ENCODE results near the gene AHDC1.
"Not testable (repeated sequence)": the region's sequence is repeated elsewhere in the genome, so short reads cannot be mapped to it uniquely, and the experiment has no call there.

The AHDC1 gene, protein sequence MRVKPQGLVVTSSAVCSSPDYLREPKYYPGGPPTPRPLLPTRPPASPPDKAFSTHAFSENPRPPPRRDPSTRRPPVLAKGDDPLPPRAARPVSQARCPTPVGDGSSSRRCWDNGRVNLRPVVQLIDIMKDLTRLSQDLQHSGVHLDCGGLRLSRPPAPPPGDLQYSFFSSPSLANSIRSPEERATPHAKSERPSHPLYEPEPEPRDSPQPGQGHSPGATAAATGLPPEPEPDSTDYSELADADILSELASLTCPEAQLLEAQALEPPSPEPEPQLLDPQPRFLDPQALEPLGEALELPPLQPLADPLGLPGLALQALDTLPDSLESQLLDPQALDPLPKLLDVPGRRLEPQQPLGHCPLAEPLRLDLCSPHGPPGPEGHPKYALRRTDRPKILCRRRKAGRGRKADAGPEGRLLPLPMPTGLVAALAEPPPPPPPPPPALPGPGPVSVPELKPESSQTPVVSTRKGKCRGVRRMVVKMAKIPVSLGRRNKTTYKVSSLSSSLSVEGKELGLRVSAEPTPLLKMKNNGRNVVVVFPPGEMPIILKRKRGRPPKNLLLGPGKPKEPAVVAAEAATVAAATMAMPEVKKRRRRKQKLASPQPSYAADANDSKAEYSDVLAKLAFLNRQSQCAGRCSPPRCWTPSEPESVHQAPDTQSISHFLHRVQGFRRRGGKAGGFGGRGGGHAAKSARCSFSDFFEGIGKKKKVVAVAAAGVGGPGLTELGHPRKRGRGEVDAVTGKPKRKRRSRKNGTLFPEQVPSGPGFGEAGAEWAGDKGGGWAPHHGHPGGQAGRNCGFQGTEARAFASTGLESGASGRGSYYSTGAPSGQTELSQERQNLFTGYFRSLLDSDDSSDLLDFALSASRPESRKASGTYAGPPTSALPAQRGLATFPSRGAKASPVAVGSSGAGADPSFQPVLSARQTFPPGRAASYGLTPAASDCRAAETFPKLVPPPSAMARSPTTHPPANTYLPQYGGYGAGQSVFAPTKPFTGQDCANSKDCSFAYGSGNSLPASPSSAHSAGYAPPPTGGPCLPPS (N-terminal part only)

DNA sequence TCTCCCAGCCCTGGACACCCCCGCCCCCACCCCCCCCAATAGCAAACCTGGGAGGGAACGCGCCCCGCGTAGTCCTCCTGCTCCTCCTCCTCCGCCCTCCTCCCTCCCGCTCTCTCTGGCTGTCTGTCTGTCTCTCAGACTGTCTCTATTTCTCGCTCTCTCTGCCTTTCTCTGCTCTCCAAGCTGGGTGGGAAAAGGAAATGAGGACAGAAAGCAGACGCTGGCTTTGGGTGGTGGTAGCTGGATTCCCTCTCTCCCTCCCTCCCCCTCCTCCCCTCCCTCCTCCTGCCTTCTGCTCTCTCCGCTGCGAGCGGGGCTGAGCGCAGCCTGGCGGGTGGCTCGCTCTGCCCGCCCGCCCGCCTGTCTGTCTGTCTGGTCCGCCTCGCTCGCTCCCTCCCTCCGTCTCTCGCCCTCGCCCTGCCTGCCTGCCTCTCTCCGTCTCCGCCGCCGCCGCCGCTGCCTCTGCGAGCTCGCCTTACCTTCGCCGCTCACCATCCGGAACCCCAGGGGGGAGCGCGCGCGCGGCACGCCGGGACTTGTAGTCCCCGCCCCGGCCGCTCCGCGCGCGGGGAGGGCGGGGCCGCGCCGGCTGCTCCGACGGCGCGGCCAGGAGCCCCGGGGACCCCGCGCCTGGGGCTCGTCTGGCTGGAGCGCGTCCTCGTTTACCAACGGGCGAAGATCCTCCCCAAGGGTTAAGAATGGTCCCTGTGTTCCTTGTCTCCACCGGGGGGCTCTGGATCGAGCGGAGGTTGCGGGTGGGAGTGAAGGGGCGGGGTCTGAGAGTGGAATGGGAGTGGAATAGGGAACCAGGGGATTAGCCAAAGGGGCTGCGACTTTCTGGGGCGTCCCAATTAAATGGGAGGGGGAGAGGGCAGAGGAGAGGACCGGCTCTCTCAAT lies at the start of gene AHDC1:
TSS of gene AHDC1 (minus strand) at position 464 of the 898 bp plus-strand sequence. CDS start 52,029 bp downstream, outside the sequence.
- peak; percentile 73 to 89 (median 80) for DNase-seq

DNA sequence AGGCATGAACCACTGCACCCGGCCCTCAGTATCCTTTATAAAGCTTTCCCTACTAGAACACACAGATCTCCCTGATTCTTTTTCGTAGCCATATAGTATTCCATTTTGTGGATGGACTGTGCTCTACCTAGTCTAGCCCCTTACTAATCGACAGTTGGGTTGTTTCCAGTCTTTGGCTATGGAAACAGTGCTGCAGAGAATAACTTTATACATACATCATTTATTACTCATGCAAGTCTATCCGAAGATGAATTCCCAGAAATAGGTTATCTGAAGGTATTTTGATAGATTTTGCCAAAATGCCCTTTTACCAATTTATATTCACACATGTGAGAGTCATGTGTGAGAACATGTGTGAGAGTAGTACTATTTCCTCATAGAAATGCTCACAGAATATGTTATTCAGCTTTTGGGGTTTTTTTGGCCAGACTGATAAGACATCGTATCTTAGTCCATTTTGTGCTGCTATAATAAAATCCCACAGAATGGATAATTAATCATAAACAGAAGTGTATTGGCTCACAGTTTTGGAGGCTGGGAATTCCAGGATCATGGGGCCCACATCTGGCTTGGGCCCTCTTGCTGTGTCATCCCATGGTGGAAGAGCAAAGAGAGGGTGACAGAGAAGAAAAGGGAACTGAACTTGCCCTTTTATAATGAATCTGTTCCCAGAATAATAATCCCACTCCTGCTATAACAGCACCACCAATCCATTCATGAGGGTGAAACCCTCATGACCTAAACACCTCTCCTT lies 48.3 kb upstream of the AHDC1 start:
- no peak for DNase-seq

DNA sequence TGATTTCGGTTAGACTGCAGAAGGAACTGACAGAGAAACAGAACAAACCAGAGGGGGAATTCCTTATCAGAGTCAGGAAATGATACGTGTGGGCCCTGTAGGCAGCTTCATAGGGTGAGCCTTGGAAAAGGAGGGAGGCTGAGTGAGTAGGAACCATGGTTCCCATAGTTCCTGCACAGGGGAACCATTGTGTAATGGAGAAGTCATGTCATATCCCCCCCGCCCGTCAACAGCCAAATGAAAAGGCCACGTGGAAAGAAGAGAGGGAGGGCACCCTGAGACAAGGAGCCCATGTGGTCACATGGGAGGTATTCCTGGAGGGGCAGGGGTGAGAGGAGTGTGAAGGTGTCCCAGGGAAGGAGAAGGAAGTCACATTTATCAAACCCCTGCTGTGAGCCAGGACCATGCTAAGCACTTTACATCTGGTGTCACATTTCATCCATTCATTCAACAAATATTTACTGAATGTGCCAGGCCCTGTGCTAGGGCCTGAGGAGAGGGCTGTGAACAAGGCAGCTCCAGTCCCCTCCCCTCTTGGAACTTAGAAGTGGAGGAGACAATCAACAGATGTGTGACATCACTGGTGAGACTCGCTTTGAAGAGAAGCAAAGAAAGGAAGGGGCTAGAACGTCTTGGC lies 46.7 kb upstream of the AHDC1 start:
- DNase-seq: no peak

DNA sequence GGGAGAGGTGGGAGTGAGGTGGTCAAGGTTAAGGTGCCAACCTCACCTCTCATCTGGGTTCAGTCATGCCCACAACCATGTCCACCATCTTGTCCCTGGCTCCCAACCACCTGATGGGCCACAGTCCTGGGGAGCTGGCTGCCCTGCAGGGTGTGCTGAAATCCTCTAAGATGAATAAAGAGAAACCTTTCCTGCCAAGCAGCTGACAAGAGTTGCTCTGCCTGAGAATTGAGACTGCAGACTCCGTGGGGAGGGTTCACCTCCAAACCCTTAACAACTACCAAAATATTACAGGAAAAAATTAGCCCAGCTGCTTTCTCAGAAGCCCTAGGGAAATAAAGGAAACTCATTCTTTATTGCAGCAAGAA lies 46.2 kb upstream of the AHDC1 start:
- no peak for DNase-seq

DNA sequence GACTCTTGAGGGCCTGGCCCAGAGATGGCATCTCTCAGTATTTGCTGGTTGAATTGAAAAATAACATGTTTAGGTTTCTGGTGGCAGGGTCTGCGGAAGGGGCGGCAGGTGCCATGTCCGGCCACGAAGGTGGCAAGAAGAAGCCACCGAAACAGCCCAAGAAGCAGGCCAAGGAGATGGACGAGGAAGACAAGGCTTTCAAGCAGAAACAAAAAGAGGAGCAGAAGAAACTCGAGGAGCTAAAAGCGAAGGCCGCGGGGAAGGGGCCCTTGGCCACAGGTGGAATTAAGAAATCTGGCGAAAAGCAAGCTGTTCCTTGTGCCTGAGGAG lies 45.3 kb upstream of the AHDC1 start:
- DNase-seq: no peak

DNA sequence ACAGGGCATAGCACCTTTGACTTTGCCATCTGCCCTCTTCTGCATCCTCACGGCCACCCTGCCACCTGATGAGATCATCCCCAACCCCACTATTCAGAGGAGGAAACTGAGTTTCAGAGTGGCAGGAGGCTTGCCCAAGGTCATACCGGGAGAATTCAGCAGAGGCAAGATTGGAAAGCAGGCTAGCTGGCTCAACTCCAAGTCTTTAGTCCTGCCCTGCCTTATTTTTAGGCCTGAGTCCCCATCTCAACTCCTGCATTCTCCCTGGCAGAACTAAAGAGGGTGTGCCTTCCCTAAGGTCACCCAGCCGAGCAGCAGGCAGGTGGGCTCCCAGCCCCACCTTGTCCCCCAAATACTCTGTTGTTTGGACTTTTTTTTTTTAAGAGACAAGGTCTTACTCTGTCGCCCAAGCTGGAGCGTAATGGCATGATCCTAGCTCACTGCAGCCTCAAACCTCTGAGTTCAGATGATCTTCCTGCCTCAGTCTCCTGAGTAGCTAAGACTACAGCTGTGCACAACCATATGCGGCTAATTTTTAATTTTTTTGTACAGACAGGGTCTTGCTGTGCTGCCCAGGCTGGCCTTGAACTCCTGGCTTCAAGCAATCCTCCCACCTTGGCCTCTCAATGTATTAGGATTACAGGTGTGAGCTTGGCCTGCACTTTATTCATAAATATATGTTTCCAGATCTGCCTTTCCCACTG lies 44.8 kb upstream of the AHDC1 start:
- DNase-seq: no peak

DNA sequence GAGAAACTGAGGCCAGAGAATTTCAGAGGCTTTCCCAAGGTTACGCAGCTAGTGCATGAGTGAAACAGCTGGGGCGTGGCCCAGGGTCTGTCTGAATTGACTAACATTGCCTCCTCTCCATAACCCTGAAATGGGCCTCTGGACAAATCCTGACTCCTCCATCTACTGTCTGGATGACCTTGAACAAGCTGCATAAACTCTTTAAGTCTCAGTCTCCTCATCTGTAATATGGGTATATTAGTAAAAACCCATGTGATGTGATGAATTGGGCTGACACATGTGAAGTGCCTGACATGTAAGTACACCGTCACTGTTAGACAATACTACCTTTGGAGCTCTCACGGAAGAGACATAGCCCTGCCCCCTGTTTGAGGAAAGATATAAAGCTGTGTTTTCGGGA lies 43.4 kb upstream of the AHDC1 start:
- DNase-seq: no peak

DNA sequence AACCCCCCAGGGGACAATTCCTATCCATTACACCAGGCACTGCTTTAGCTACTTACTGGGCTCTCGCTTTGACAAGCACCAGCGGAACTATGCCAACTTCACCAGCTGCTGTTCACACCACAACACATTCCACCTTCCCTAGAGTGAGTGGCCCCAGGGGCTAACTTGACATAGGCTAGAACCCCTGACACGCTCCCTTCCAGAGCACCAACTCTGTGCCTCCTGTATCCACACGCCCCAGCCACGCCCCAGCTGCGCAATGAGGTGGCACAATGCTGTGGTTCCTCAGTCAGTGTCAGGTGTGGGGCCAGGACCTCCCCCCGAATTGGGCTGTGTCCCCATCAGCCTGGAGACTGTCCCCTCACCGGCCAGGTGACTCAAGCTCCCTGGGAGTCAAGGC lies 42.7 kb upstream of the AHDC1 start:
- no peak for DNase-seq

DNA sequence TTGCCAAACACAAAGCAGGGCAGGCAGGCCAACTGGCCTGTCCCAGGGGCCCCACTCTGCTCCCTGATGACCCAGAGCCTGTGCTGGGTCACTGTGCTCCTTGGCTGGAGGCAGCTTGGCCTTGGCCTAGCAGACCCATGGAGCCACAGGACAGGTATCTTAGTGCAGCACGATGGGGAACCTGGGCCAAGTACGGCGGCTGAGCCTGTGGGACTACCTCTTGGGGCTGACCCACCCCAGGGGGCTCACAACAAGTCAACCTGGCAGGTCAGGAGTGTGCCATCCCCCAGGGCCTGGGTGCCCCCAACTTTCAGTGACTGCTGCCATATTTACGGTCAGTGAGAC lies 41.1 kb upstream of the AHDC1 start:
- DNase-seq: no peak

DNA sequence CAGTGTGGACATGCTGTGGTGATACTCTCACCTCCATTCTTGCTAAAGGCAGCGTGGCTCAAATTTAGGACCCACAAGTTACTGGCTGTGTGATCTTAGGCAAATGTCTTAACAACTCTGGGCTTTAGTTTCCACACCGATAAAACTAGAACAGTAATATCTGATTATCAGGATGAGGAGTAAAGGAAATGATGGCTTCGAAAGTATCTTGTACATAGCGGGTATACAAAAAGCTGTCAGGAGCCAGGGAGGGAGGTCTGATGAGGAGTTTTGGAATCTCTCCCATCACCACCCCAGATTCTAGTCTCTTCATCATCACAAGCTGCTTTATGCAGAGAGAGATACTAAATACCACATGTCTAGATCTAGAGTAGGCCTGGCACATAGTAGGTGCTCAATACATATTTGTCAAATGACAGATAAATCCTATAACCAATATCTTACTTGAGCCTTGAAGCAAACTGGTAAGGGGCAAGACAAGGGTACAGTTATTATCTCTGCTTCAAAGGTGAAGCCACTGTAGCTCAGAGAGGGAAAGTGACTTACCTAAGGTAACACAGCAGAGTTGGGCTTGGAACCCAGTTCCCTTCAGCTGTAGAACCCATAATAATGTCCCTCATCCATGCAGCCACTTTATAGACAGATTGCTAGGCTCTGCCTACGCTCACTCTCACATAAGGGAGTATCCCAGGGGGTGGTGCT lies 40.6 kb upstream of the AHDC1 start:
- DNase-seq: no peak

DNA sequence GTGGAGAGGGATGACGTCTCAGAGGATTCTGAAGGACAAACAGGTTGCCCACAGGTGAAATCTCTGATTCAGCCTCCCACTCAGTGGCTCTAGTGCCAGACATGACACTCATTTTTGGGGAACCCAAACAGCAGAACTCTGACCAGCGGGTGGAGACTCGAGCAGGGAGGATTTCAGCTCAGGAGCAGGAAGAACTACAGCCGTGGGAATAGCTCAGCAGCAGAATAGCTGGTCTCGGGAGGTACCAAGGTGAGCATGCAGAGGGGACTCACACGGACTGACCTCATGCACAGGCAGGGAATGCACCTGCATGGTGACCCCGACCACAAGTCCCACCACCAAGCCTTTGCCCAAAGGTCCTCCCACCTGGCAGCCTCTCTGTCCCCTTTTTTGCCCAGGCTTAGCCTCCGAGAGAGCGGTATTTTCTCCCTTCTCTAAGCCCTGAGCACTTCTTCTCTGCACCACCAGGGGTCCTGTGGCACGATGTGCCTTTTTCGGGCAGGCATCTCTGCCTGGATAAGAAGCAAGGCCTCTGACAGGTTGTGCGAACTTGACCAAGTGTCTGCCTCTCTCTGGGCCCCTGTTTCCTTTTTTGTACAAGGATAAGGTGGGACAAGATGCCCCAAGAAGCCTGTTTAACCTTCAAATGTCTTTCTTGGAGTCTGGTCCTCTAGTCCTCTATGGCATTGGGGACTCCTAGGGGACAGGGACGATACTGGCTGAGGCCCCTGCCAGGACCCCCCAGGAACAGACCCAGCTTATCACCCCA lies 39.8 kb upstream of the AHDC1 start:
- peak; percentile 22 to 58 (median 33) for DNase-seq

DNA sequence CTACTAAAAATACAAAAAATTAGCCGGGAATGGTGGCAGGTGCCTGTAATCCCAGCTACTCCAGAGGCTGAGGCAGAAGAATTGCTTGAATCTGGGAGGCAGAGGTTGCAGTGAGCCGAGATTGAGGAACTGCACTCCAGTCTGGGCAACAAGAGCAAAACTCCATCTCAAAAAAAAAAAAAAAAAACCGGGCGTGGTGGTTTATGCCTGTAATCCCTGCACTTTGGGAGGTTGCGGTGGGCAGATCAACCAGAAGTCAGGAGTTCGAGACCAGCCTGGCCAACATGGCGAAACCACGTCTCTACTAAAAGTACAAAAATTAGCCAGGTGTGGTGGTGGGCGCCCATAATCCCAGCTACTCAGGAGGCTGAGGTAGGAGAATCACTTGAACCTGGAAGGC lies 36.6 kb upstream of the AHDC1 start:
- not testable (repeated sequence) for DNase-seq

DNA sequence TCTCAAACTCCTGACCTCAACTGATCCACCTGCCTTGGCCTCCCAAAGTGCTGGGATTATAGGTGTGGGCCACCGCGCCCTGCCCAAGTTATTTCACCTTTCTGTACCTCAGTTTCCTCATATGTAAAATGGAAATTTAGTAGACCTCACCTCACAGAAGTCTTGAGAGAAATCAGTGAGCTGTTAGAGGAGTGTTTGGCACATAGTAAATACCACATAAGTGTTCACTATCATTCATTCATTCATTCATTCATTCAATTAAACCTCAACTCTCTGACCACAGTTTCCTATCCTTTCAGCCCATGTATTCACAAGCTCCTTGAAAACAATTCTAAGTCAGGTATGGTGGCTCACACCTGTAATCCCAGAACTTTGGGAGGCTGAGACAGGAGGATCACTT lies 34.9 kb upstream of the AHDC1 start:
- DNase-seq: no peak

DNA sequence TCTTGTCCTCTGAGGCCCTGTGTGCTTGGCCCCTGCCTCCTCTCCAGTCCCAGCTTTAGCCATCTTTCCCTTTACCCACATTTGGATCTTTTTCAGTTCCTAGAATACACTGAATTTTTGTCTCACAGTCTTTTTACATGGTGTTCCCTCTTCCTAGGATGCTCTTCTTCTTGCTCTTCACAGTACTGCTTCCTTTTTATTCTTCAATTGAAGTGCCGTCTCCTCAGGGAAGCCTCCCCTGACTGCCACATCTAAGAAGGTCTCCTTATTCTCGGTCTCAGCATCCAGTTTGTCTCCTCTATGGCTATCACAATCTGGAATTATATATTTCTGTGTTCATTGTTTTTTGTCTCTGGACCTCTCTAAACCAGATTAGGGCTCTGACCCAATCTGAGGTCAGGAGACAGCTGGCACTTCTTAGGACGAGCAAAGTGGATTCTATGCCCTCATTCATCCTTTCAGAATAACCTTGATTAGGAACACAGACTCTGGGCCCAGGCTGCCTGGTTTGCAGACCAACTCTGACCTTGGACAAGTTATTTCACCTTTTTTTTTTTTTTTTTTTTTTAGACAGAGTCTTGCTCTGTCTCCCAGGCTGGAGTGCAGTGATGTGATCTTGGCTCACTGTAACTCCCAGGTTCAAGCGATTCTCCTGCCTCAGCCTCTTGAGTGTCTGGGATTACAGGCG lies 34.2 kb upstream of the AHDC1 start:
- DNase-seq: no peak

DNA sequence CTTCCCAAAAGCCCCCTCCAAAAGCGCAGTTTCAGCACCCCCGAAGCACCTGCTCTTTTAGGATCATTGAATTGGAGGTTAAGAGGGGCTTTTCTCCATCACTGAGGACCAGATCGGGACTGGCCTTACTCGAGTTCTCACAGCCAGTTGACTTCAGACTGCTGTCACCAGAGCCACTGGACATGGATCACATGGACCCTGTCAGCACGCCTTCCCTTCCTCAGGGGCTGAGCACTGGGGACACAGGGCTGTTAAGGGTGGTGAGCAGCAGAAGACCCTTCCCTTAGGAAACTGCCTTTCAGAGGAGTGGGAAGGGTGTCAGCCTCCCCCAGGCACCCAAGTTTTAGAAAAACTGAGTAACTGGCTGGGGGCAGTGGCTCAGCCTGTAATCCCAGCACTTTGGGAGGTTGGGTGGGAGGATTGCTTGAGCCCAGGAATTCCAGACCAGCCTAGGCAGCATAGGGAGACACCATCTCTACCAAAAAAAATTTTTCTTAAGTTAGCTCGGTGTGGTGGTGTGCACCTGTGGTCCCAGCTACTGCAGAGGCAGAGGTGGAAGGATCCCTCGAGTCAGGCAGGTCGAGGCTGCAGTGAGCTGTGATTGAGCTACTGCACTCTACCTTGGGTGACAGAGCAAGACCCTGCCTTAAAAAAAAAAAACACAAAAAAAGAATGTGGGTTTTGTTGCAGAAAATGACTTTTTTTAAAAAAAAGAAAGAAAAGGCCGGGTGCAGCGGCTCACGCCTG lies 31.6 kb upstream of the AHDC1 start:
- DNase-seq: no peak

DNA sequence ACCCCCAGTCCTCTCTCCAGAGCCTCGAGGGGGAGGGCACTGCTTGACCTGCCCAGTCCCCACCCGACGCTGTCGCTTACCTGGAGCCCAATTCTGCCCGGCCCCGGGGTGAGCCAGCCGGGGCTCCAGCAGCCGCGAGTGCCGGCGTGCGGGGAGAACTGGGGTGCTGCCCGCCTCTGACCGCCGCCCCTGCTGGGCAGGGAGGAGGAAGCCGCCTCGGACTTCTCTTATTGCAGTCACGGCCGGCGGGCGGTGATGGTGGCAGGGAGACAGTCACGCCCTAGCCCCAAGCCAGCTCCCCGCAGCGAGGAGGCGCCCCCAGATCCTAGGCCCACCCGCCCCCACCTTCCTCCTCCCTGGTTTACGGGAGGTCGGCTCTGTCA lies 31.0 kb upstream of the AHDC1 start, which contains the start of gene FGR:
TSS of gene FGR (minus strand) at position 201 of the 383 bp plus-strand sequence. CDS start 11,269 bp downstream, outside the sequence.
- DNase-seq: no peak

DNA sequence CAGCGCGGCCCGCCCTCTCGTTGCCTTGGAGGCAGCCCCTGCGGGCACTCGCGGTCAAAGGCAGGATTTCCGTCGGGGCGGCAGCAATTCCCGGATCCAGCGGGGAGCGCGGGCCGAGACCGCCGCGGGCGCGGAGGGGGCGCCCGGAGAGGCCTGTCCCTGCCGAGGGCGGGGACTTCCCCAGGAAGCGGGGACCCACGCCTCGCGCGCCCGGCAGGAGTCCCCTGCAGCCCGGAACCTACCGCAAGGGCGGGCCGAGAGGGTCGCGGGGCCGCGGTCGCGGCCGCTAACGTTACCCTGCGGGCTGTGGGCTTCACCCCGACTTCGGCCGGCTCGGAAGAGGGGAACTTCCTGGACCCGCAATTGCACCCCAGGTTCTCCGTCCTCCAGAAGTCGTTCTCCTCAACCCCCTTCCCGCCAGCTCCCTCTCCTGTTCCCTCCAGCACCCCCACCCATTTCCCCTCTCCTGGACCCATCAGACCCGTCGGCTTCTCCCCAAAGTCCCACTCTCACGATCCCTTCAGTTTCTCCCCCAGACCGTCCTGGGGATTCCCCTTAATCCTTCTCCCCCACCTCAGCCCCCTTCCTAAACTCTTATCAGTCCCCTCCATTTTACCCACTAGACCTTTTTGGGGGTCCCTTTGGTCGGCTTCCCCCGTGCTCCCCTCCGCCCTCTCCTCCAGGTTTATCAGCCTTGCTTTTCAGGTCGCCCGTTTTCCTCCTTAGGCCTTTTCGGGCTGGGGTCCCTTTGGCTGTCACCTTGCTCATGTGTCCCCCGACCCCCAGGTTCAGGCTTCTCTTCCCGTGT lies 30.4 kb upstream of the AHDC1 start:
- DNase-seq: peak in 1 of 4 experiments; percentile 14
